ENCODE results near the gene SMG6.

SMG6 gene

DNA sequence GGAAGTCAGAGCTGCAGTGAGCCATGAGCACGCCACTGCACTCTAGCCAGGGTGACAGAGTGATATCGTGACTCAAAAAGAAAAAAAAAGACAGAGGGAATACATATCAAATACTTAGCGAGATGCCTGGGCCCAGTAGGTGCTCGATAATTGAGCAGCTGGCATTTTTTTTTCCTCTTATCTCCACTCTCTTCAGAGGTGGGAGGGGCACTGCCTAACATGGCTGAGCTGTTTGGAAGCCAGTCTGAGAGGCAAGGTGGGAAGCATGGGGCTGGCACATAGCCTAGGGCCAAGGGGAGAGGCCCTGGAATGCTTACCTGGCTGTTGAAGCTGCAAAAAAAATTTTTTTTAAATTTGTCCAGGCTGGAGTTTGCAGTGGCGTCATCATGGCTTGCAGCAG lies 210.2 kb downstream of the SMG6 start:
- no peak for DNase-seq

DNA sequence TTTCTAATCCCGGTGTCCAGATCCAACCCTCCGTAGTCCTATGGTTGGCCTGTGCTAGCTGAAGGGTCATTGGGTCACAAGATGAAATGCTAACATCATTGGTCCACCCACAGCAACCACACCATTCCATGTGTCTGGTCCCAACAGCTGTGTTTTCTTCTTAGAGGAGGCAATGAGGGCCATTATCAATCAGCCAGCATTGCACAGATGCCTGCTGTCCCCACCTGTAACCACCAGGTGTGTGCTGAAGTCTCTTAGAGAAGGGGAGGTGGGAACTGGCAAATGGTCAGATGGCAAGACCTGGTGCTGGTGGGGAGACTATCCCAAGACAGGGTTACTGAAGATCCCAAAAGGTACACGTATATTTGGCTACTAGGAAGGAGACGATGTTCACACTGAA lies 211.3 kb downstream of the SMG6 start:
- no peak for DNase-seq

DNA sequence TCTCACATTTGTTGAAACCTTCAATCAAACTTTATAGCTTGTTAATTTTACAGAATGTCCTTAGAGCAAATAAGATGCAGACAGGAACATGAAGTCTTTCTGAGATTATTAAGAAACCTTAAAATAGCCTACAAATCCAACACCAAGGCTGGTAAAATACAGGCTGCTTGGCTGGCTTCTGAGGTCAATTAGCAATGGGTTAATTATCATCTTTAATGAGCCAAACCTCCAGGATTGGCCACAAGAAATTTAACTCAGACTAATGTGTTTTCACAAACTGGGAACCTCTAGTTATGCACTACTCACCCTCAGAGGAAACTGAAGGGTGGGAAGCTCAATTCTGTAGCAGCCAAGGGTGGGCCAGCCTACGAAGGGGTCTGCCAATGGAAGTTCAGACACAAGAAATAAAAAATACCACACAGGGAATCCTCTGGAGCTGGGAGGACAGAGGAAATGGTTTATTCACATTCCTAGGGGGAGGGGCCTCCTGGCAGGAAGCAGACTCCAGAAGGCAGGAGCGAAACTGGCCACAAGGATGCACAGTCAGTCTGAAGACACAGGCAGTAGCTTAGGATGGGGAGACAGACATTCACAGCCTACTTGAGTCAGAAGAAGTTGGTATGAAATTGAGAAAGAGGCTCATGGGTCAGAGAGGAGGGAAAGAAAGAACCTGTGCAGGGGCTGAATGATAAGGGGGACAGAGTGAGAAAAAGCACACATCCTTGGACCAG lies 212.6 kb downstream of the SMG6 start:
- DNase-seq: no peak

DNA sequence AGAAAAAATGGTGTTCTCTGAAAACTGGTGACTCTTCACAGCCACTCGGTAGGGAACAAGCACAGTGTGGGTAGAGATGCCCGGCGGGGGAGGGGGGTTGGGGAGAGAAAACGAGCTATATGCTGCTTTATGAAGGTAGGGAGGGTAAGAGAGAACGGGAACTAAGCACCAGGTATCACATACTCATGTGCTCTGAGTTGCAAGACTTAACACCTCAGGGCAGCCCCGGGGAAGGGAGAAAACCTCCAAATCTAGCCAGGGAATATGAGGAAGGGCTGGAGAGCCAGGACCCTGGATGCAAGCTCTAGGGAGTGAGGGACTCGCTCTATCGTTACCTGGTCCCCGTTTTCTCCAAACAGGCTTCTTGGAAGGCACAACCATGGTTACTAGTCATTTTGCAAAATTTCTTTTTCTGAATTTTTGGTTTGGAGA lies 213.4 kb downstream of the SMG6 start:
- DNase-seq: no peak

DNA sequence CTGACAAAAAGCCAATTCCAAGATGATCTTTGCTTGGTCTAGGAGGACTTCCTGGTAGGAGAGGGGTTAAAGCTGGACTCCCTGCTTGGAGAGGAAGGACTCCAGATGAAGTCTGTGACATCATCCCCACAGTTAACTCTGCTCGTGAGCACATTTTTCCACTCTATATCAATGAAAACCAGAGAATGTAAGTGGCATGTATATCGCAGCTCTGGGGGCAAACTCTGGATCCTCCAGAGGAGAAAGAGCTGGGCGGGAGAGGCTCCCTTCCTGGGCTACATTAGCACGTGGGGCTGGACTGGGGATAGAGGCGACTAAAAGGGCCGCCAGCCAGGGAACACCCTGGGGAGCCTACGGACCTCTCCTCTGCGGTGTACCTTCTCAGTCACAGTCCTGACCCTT lies 214.6 kb downstream of the SMG6 start:
- no peak for DNase-seq

DNA sequence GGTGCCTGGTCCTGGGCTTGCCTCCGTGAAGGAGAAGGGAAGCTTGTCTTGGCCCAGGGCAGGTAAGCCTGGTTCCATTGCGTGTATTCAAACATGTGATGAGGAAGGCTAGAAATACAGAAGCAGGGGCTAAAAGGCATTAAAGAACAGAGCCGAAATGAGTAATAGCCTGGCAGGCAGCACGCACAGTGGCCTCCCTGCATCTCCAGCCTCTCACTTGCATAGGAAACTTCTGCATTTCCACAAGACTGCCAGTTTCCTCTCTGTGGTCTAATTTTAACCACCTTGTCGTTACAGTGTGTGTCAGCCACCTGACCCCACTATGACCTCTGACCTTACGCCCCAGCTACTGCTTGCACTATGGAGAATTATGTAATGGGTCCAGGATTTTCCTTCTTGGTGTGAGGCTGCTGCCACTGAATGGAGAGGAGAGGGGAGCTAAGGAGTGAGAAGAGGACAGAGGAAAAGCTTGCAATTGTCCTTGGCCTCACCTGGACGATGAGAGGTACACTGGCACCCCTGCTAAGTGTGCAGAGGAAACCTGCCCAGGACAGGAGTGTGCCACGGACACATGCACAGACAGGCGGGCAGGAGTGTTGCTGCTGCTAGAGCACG lies 215.9 kb downstream of the SMG6 start:
- peak; percentile 60 for DNase-seq

DNA sequence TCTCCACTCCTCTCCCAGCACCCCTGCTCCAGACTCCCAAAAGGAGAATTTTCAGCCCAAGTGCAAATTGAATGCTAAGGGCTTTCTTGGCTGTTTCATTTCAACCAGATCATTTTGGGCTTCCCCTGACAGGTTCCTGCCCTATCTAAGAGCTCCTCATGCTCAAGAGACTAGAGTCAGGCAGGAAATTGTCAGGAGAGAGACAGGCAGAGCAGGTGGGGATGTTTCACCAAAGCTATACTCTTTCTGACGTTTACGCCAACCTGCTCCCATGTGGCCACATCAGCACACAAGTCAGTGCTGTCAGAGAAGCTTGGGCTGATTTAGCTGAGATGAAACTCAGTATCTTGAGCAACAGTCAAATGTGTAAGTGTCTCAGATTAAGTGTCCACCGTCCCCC lies 217.3 kb downstream of the SMG6 start:
- DNase-seq: no peak

DNA sequence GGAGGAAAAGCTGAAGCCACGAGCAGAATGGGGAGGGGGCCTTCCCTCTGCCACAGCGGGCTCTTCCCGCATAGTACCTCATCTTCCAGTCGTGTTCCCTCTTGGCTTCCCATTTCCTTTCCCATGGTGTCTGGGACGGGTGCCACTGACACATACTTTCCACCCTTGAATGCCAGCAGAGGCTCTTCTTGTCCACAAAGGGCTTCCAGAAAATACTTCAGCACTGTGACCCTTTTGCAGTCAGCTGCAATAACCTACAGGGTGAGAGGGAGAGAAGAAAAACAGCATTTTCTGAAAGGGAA lies 218.0 kb downstream of the SMG6 start:
- no peak for DNase-seq

DNA sequence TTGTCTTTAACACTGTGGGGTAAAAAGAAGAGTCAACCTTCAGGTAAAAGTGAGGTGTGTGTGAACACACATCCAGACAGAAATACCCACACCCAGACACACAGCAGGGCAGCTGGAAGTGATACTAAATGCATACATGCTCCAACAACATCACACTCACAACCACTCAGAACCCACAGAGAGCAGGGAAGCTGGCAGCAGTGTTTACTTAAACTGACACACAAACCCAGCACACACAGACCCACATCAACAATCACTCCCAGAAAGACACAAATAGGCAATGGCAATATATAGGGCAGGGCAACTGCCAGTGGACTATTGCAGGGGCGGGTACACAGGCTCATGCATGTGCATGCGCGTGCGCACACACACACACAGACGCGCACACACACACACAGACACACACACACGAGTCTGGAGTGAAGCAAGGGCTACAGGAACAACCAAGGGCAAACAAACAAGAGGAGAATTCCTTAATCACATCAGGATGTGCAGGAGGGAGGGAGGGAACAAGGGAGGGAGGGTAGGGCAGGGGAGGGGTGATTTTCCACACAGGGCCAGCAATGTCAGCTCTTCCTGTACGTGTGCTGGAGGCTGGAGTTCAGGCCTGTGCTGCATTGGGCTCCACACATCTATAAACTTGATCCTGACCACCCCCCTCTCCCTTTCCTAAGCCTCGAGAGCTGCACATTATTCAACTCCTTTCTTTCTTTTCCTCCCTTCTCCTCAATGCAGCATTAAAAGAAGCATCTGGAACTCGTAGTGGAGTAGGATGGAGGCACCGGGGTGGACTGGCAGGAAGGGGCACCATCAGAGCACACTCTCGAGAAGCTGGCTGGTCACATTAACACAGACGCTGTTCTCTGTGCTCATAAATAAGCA lies 218.6 kb downstream of the SMG6 start:
- DNase-seq: no peak

DNA sequence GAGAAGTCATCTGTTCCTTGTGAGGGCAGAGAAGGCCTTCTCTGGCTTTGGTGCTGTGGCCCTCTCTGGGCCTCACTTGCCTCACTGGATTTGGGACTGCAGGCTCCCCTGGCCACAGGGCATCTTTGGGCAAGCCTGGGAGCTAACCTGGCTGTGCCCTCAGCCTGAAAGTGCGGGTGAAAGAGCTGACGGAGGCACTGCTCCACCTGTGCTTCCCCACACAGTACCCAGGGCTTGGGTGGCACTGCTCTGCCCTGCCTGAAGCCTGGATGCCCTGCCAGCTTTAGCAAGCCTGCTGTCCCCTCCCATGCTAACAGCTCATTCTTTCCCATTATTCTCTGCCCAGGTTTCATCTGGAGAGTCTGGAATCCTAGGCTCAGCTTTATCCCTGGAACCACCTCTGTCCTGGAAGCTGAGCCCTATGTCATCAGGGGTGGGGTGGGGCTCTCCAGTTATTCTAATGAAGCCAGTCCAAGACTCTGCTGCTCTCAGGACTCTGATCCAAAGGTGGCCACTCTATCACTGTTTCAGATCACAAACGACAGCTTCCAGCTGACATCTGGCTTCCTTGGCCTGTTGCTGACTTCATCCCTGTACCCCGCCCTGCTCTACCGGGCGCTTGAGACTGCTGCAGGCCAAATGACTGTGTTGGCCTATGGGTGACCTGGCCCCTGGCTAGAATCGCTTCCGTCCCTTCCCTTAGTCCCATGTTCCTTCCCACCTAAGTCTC lies 219.4 kb downstream of the SMG6 start:
- DNase-seq: no peak

DNA sequence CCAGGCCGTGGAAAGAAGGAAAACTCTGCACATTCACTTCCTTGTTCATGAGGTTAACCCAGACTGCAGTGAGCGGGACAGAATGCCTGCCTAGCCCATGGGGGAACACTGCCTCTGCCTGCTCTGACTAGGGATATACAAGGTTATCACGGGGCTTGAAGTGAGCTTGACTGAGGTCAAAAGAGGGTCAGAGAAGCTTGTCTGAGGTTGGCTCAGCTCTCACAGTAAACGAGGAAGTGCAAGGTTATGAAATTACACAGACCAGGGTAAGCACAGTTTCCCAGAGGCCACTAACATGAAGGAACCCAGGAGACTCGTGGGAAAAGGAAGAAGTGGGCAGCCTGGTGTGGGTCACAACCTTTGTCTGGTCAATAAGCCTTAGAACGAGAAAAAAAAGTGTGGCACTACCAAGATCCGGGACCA lies 220.0 kb downstream of the SMG6 start:
- DNase-seq: peak; percentile 39

DNA sequence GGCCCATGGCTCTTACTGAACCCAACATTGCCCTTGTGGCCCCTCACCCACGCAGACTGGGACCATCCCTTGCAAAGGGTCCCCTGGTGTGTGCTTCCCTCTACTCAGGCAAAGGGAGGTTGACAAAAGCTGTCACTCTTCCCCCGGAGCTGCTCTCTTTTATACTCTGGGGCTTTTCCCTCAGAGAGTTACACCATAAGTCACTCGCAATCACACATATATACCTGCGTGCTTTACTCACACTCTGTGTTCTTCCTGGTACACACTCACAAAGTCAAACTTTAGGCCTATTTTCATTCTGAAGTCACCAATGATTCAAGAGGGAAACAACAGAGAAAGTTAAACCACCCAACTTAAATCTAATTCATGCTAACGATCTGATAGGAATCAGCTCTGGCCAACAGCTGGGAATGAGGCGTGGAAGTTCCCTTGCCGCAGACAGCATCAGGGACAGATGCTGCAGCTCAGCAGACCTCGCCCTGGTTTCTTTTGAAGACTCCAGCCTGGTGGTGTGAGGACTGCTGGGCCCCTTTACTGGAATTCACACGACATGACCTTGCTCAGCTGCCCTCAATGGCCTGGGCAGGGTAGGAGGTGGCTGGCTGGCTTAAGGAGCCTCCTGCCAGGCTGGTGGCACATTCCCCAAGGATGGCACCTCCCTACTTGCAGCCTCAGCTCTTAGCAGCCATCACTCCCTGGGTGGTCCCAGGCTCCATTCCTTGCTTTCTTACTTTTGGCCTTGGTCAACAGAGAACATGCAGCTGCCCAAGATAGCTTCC lies 221.4 kb downstream of the SMG6 start:
- no peak for DNase-seq

DNA sequence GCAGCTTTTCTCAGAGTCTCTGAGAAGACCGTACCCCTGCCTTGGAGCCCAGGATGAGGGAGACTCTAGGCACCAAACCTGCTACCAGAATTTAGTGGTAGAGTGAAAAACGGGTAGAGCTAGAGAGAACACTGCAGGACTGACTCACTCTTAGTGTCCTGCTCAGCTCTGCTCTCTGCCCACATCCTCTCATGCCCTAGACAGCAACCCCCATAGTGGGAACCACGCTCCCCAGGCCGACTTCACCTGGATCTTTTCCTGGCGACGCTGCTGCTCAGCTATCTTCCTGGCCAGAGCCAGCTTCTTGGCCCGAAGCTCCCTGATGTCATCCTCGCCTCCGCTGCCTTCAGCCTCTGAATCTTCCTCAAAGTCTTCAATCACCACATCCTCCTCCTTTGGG lies 222.0 kb downstream of the SMG6 start:
- DNase-seq: no peak

DNA sequence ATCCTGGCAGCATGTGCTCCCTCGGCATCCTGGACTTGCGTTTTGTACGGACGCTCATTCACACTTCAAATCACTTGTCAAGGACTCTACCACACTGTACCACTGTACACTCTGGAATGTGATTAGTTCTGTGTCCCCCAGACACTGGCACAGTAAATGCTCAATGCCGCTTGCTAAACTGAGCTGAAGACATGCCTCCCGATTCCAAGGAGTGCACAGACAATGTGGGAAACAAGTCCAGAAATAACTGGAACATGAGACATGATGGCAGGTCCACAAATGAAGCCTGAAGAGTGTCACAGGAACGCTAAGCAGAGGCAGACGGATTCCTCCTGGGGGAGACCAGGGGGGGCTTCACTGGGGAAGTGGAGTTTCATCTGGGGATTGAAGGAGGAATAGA lies 226.5 kb downstream of the SMG6 start:
- no peak for DNase-seq

DNA sequence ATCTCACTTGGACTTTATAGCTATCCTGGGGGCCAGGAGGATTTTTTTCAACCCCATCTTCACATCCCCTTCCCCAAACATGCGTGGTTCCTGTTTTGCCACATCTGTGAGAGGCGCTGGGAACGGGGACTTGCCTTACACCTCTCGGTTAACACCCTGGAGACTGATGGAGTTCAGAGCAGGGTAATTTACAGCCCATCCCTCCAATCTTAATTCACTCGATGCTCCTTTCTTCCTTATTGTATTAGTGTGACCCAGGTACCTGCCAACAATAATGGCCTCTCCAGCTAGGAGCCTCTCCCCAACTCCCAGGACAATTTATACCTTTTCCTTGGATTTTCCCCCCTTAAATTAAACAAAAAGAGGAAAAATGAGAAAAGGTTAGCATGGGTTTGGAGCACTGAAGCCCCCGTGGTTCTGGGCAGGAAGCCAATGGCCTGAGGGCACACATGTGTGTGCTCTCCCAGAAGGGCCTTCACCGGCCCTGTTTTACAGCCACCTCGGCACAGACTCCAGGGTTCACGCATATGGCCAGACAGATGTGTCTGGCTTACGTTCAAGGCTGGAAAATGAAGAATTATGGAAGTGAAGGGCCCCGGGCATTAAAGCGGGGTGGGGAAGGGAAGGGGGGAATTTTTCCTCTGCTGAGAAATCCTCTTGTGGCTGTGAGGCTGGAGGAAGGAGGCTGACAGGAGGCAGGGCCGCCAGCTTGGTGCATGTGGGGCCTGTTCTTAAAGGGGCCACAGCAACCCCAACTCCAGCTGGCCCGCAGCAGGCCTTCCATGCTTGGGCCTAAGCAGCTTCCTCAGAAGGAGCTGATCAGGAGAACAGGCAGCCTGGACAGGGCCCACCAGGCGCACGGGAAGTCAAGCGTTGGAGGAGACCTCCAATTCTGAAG lies 227.2 kb downstream of the SMG6 start:
- DNase-seq: no peak

DNA sequence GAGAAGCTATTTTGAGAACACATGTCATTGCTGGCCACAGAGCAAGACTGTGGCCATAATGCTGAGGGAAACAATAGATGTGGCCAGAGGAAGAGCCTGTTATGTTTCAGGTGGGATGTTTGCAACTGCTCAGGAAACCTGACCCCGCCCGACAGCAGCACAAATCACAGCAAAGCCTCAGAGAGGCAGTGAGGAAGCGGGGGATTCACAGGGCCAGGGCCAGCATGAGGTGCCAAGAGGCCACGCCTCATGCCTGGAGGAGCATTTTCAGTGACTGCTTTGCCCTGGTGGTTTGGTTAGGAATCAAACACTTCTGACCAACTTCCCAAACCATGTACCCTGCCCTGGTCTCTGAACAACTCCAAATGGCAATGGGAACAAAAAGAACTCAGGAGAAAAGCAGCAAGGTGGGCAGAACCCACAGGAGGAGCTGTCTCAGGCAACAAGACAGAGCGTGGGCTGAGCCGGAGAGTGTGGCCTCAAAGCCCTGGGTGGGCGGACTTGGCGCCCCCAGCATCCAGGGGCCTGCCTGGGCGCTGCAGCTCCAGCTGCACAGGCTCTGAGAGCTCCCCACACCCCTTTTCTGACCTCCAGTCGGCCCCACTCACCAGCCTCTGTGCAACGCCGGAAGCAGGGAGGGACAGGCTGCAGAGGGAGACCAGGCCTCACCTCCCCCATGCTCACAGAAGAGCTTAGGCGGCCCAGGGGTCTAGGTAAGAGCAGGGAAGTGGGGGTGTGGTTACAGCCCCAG lies 228.1 kb downstream of the SMG6 start:
- no peak for DNase-seq

DNA sequence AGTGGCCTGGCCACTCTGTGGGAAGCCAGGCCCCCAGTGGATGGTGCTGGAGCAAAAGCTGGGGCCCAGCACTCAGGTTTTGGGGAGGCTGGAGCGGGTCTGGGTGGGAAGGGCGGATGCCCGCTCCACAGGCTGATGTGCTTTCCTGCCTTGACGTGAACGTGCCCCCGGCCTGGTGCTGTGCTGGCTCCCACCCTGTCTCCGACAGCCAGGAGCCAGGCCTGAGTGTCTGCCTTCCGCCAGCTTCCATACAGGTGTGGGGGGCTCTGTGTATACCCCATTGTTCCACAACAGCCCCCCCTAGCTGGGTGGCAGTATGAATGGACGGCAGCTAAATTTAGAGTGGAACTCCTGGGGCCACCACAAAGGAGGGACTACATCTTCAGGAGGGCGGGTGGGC lies 228.7 kb downstream of the SMG6 start:
- DNase-seq: no peak

DNA sequence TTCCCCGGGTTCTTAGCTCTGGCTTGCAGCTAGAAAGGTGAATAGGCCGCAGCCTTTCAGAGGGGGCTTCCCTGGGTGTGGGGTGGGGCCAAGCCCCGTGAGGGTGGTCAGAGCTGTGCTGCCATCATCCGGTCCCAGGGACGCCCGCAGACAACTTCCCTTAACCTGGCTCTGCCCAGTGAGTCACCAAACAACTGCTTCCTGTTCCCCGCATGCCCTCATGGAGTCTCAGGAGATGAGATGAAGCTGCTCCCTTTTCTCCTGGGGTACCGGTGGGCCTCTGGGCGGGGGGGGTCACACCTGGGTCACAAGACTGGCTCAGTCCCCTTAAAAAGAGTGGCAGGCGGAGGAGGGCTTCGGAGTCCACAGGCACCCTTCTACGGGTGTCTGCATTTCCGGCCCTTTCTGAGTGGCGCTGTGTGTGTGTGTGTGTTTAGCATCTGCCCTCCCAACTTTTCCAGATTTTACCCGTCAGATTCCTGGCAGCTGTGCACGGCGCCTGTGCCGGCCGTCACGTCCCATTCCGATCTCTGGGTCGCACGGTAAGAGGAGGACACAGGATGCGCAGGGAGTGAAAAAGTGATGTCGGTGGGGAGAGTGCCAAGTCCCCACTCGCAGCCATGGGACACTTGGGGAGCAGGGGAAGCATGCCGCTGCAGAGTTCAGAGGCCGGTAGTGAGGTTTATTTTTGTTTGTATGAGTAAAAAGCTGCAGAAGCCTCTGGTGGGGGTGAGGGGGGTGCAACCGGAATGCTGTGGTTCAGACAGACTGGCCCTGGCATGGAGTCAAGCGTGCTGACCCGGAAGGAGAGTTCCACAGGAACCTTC lies 231.9 kb downstream of the SMG6 start:
- DNase-seq: no peak

DNA sequence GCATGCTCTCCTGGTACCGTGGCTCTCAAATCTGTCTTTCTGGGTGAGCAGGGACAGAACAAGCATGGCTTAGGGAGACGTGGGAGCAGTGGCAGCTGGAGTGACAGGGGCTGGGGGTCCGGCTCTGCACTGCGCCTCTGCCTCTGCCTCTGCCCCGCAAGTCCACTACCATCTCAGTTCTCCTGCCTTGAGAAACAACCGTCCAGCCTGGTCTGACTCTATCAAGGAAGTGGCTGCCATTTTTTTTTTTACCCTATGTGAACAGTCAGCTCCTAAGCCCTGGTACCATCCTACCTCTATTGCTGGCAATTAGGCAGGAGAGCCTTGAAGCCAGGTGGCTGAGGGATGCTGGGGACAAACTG lies 232.6 kb downstream of the SMG6 start:
- no peak for DNase-seq
